COLO829 (cell line): ENCODE results near the gene PCYT2.
"Not testable (repeated sequence)": the region's sequence is repeated elsewhere in the genome, so short reads cannot be mapped to it uniquely, and the experiment has no call there.

Source experiments
- DNase-seq: peaks from one replicate; pipeline ENCODE4 v3.0.0; 2012; ENCODE audit warnings: low spot score

The PCYT2 gene

DNA sequence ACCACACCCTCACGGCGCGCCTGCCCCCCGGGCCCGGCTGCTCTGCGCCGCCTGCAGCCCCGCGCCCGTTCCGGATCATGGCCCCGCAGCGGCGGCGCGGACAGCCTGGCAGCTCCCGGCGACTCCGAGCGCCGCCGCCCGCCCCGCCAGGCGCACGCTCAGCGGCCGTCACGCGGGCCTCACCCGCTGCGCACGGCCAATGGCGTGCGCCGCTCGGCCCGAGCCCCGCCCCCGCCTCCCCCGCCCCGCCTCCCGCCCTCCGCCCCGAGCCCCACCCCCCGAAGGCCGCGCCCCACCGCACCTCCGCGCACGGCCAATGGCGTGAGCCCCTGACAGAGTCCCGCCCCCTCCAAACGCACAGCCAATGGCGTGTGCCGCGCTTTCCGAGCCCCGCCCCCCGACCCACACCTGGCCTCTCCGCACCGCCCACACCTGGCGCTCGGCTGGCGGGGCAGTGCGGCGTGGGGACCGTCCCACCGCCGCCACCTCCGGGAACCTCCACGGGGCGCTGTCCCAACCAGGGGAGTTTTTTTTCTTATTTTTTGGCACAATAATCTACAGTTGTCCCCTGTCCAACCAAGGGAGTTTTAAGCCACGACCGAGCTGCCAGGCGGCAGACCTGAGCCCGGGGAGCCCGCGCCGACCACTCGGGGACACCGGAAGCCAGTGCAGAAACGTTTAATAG is at the start of gene PCYT2:
PCYT2 (minus strand) TSS at position 123 of the 685 bp plus-strand sequence; CDS start at position 79, 44 bp downstream.
- DNase-seq, result peak; percentile 96

DNA sequence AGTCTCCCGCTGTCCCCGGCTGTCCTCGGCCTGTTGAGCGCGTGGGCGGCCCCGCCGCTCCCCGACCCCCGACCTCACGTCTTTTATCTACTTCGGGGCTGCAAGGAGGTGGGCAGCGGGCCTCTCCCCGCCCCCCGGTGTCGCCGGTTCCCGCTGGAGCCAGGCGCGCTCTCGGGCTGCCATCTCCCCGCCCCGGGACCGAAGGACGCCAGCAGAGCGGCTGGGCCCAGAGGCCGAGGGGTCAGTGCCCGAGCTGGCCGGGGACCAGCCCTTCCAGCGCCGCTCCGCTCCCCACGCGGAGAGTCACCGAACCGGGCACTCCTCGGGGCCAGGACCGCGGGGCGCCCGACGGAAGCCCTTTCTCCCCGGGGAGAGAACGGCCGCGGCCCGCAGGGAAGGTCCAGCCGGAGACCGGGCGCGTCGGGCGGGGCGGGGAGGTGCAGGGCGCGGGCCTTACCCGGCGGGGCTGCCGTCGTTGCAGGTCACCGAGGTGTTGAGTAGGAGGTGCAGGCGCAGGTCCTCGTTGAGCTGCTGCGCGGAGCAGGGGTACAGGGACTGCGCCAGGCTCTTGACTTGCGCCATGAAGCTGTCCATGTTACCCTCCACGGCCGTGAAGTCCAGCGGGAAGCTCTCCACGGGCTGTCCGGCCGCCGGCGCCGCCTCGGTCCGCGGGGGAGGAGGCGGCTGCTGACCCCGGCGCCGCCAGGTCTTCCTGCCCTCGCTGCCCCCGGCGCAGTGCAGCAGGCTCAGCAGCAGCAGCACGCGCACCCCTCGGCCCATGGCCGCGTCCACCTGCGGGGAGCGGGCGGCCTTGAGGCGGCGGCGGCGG is 49.1 kb upstream of the PCYT2 start:
- DNase-seq, result no peak

DNA sequence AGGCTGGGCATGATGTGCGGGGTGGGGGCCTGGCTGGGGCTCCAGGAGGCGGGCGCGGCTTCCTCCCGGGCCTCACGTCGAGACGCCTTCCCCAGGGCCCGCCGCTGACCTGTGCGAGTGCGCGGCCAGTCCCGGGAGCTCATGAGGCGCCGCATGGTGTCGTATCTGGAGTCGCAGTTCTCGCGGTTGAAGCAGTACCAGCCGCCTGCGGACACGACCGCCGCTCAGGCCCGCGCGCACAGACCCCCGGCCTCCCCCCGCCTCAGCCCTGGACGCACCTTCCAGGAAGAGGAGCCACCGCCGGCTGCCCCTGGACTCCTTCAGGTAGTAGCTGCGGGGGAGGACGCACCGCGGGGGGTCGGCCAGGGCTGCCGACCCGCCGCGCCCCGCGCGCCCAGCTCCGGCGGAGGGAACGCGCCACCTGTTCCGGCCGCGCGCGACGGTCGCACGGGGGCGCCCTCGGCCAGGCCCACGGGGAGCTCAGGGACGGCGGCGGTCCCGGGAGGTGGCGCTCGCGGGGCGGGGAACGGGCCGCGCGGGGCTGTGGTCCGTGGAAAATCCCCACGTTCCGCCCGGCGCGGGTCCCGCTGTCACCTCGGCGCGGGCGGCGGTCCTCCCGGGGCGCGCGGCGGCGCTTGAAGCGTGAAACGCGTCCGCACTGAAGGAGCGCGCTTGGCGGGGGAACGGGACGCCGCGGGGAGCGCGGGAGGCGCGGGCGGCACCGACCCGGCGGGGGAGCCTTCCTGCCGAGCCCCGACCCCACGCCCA is 48.3 kb upstream of the PCYT2 start:
- DNase-seq, result peak; percentile 13

DNA sequence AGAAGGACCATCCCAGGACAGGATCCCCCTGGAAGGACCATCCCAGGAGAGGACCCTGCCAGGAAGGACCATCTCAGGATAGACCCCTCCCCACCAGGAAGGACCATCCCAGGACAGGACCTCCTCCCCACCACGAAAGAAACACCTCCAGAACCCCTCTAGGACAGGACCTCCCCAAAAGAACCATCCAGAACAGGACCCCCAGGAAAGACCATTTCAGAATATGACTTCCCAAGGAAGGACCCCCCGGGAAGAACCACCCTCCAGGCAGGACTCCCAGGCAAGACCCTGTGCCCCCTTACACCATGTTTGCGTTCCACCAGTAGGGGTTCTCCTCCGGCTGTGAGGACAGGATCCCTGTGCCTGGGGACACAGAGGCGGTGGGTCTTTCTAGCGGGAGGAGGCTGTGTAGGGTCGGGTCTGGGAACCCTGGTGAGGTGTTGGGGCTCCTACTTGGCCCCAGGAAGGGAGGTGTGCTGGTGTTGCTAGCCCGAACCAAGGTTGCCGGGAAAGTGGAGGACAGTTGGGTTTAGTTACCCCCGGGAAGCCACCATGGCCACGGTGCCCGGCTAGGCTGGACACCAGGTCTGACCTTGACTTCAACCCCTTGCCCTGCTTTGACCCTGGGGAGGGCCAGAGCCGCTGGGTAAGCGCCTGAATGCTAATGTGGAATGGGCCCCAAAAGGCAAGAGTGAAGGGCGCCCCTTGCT is 47.6 kb upstream of the PCYT2 start:
- no peak for DNase-seq

DNA sequence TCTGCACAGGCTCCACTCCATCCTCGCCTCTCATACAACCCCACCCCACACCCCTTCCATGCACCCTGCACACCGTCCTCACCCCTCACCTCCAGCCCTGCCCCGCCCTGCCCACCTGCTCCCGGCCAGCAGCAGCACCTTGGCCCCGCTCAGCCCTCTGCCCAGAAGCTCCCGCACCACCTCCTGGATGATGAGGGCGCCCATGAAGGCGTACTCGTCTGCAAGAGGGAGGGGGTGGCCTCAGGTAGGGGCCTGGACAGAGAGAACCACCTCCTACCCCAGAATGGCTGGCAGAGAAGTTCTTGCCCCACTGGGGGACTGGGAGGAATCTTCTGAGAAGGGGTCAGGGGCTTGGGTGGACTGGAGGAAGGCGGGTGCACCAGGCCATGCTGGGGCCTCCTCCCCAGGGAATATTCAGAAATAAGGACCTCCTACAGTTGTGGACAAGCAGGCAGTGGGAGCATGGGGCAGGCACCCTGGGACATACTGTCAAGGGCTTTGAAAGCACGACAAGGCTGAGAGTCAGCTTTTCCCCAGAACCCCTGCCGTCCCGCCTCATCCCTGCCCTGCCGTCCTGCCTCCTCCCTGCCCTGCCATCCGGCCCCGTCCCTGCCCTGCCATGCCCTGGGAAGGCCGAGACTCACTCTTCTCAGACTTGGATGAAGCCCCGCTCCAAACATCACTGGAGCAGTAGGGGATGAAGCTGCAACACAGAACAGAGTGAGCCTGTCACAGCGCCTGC is 46.7 kb upstream of the PCYT2 start:
- DNase-seq, result no peak

DNA sequence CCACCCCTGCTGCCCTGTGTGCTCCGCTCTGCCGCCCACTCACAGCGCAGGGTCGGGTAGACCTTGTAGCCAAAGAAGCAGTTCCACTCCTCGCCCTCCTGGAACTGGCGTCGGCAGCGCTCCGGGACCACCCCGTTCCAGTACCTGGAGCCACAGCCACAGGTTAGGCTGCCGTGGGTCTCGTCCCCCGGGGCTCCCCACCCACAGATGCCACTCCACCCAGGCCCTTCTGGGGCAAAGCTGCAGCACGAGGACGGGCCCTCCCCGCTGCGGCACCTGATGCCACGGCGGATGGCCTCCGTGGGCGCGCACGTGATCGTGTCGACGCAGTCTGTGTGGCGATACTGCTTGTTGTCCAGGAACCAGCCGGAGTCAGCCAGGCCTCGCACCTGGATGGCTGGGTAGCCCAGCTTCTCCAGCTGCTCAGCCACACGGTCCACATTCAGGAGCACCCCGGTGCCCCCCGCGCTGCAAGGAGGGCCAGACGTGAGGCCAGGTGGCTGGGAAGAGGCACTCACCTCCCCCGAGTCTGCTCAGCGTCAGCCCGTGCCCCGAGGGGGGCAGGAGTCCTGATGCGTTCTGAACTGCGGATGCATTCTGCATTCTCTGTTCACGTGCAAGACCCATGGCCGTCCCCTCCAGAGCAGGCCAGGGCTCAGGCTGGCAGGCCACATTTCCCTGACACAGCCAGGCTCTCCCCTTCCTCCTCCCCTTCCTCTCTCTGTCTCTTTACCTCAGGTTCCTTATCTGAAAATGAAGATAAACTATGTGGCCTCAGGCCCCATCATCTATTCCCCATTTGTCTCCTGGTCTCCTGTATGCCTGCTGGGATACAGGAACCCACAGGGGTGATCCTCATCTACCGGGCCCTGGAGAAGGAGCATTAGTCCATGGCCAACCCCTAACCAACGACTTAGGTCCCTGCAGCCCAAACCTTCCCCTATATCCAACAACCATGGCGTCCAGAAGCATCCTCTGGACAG is 45.7 kb upstream of the PCYT2 start:
- no peak for DNase-seq

DNA sequence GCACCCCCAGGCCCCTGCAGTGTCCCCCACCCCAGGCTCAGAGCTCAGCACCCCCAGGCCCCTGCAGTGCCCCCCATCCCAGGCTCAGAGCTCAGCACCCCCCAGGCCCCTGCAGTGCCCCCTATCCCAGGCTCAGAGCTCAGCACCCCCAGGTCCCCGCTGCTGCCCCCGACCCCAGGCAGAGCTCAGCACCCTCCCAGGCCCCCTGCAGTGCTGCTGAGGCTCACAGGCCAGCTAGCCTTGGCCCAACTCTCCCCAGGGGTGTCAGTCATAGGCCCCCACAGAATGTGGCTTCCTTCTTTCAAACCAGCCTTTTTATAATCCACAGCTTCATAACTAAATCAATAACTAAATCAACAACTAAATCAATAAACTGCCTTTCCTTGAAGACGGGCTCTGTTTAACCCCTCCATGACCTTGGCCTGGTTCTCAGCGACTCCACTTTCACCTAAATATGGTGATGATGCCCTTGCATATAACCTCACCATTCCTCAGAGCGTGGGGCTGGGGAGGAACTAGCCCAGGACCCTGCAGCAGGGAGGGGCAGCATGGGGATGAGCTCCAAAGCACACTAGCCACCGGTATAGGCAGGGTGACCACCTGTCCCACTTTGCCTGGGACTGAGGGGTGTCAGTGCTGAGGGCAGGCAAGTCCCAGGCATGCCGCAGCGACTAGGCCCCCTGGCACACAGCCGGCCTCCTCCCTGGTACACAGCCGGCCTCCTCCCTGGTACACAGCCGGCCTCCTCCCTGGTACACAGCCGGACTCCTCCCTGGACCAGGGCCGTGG is 44.8 kb upstream of the PCYT2 start:
- no peak for DNase-seq

DNA sequence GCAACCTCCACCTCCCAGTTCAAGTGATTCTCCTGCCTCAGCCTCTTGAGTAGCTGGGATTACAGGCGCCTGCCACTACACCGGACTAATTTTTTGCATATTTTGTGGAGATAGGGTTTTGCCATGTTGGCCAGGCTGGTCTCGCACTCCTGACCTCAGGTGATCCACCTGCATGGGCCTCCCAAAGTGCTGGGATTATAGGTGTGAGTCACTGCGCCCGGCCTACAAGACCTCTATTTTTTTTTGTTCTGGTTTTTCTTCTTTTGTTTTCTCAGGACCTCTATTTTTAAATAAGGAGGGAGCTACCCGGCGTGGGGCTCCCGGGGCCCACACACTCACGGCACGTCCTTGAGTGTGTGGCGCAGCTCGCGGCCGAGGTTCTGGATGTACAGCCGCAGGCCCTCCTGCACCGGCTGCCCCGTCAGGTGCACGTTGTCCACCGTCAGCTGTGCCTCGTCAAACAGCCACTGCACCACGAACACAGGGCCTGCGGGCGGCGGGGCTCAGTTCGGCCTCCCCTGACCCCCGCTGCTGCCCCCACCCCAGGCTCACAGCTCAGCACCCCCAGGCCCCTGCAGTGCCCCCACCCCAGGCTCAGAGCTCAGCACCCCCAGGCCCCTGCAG is 44.0 kb upstream of the PCYT2 start:
- DNase-seq, result no peak

DNA sequence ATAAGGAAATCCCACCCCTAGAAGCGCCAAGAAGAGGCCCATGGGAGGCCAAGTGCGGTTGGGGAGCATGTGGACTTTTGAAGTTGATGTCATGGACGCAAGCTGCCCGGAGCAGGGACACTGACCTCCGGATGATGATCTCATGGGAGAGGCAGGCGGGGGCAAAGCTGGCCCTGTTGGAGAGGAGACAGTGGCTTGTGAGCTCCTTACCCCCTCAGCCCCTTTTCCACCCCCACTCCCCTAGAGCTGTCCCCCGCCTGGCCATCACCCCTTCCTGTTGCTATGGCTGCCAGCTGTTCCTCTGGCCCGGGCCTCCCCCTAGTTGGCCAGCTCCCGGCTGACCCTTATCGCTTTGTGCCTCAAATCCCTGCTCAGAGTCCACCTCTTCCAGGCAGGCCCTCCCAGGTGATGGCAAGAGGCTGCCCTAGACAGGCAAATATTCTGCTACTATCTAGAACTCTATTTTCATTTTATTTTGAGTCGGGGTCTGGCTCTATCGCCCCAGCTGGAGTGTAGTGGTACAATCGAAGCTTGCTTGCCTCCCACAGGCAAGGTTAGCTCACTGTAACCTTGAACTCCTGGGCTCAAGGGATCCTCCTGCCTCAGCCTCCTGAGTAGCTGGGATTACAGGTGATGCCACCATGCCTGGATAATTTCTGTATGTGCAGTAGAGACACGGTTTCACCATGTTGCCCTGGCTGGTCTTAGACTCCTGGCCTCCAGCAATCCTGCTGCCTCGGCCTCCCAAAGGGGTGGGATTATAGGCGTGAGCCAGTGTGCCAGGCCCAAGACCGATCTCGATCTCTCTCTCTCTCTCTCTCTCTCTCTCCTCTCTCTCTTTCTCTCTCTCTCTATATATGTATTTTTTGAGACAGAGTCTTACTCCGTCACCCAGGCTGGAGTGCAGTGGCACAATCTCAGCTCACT is 43.2 kb upstream of the PCYT2 start:
- DNase-seq, result no peak

DNA sequence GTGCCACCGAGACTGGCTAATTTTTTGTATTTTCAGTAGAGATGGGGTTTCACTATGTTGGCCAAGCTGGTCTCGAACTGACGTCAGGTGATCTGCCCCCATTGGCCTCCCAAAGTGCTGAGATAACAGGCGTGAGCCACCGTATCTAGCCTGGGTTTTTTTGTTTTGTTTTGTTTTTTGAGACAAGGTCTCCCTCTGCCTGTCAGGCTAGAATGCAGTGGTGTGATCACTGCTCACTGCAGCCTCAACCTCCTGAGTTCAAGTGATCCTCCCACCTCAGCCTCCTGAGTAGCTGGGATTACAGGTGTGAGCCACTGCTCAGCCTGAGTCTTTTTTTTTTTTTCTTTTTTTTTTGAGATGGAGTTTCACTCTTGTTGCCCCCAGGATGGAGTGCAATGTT is 42.2 kb upstream of the PCYT2 start:
- not testable (repeated sequence) for DNase-seq

DNA sequence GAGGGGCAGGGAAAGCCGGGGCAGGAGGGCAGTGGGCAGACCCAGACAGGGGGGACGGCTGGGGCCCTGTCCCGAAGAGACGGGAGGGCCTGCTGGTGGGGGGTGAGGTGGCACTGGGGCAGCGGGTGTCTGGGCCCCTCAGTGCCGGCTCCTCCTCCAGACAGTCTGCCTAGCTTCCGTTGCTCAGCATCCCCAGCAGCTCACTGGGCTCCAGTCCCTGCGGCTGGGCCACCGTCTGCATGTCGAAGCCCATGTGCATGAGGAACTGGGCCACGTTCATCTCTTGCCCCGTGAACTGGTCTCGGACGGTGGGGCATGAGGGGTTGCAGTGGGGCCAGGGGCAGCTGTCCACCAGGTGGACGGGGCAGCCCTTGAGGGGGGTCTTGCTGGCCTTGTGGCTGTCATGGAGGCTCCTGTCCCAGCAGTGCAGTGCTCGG is 41.6 kb upstream of the PCYT2 start:
- no peak for DNase-seq

DNA sequence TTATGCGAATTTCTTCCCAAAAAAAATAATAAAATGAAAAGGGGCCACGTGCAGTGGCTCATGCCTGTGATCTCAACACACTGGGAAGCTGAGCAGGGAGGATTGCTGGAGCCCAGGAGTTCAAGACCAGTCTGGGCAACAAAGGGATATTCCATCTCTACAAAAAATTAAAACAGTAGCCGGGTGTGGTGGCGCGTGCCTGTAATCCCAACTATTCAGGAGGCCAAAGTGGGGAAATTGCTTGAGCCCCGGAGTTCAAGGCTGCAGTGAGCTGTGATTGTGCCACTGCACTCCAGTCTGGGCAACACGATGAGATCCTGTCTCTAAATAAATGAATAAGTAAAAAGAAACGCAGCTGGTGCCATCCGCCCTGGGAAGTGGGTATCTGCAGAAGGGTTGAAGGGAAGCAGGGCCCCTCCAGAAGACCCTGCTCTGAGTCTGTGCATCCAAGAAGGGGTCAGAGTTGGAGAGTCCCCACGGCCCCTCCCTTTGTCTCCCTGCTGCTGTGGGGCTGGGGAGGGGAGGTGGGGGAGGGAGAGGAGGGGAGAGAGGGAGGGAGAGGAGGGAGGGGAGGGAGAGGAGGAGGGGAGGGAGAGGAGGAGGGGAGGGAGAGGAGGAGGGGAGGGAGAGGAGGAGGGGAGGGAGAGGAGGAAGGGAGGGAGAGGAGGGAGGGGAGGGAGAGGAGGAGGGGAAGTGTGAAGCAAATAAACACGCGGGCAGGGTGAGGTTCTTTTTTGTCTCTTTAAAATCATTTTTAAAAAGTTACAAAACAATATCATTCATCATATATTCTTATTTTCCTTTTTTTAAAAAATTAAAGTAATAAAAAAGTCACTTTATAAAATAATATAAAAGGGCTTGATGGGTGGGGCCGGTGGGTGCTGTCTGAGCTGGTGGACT is 40.8 kb upstream of the PCYT2 start:
- no peak for DNase-seq

DNA sequence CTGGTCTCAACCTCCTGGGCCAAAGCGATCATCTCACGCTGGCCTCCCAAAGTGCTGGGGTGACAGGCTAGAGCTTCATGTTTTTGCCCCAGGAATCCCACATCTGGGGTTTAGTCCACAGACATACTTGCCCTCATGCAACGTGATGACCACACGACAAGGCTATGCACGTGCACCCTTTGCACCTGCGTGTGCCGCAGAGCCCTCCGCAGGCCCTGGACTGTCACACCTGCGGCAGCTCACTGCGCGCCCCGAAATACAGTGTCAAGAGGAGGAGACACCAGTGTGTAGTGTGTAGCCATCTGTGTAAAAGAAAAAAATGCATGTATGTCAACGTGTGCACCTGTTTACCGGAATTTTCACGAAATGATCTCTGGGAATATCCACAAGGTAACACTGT is 39.3 kb upstream of the PCYT2 start:
- no peak for DNase-seq

DNA sequence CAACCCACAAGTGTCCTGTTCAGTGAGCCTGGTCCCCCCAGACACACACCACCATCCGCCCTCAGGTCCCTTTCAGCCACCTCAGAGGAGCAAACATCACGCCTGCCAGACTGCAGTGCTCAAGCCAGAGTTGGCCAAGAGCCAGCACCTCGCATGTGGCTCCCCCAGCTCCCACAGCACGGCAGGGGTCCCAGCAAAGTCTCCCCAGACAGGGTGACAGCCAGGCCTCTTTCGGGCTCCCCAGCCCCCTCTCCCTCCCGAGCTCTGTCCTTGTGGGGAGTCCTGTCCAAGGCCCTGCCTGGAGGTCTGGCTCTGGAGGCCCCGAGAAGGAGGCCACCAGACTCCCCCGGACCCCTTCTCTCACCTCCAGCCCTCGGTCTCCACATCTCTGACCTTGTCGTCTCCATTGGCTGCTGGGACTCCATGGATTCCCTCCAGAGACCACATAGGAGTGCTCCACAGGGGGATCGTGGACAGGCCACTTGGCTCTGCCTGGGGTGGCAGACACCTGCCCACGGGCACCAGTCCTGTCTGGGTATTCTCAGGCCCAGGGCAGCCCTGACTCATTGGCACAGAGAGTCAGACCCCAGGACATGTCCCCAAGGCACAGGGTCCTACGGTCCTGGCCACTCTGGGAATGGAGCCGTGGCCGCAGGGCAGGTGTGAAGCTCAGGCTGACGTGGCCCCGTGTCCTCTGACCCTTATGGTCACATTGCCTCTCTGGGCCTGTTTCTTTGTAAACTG is 37.6 kb upstream of the PCYT2 start:
- no peak for DNase-seq

DNA sequence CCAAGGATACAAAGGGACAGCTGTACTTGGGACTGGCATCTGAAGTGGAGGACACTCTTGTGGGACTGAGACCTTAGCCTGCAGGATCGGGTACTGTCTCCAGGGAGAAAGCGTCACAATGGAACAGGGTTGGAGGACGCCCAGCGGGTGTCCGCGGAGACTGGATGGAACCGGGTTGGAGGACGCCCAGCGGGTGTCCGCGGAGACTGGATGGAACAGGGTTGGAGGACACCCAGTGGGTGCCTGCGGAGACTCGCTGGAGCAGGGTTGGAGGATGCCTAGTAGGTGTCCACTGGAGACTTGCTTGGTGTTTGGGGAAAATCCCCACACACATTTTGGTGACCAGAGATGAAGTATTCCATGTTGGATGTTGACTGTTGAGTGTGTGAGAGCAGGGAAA is 36.0 kb upstream of the PCYT2 start, which contains the start of gene MYADML2:
MYADML2 (minus strand) TSS at position 45 of the 400 bp plus-strand sequence. CDS start 5,492 bp downstream, outside the sequence.
- no peak for DNase-seq

DNA sequence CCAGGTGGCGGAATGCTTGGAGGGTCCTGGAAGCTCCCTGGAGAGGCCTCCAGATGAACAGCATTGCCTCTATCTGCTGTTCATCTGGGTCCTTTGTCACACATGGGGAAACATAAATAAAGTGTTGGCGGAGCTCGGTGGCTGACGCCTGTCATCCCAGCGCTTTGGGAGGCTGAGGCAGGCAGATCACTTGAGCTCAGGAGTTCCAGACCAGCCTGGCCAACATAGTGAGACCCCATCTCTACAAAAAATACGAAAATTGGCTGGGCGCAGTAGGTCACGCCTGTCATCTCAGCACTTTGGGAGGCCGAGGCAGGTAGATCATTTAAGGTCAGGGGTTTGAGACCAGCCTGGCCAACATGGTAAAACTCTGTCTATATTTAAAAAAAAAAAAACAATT is 33.7 kb upstream of the PCYT2 start:
- DNase-seq, result no peak
